GM18519 (cell line): ENCODE data around the gene REV1.
"Not testable (repeated sequence)": the region's sequence is repeated elsewhere in the genome, so short reads cannot be mapped to it uniquely, and the experiment has no call there.

Experiments used
- ATAC-seq: cut with Tn5 transposase; IDR thresholded peaks from one replicate; pipeline ENCODE4 v1.9.1; 2021; ENCODE audit warnings: mild to moderate bottlenecking, moderate library complexity; ENCODE audit not compliant: unreplicated experiment, low FRiP score

REV1 gene

GRCh38 chr2:99488539-99489062, 1.2 kb downstream of the REV1 start:
- no peak for ATAC-seq

DNA sequence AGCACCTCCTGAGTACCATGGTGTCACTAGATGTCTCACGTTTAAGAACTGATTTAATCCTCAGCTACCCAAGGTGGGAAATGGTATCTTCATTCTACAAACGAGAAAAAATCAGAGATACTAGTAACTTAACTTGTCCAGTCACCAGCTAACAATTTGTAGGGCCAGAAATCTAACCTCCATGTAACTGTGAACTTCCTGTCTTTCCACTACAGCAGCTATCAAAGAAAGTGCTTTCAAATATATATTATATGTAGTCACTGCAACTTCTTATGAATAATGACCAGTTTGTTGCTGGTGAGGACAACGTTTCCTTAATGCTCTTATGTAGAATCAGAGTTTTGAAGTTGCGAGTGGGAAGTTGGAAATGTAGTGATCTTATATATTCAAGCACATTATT, 1.9 kb downstream of the REV1 start:
- no peak for ATAC-seq

DNA sequence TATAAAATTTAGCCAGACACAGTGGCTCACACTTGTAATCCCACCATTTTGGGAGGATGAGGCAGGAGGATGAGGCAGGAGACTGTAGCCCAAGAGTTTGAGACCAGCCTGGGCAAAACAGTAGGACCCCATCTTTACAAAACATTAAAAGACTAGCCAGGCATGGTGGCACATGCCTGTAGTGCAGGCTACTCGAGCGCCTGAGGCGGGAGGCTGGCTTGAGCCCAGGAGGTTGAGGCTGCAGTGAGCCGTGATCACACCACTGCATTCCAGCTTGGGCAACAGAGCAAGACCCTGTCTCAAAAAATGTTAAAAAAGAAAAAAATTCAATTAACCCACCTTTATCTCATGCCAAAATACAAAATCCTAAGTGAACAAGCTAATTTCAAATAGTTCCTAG, 4.0 kb downstream of the REV1 start:
- no peak for ATAC-seq

DNA sequence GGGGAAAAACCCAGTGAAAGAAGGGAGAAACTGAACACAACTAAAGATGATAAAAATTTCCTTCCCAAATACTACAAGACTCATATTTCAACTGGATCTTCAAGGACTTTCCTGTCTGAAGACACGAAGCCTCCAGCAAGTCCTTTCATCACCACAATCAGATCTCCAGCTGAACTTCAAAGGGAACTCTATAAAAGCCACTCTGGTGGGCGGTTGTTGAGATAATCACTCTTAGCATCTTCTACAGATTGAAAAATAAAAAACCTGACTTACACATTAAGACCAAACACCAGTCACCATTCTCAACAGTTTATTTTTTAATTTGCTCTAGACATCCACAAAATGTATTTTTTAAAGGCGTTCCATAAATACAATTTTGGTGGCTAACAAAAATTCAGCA, 4.4 kb downstream of the REV1 start:
- ATAC-seq = no peak

DNA sequence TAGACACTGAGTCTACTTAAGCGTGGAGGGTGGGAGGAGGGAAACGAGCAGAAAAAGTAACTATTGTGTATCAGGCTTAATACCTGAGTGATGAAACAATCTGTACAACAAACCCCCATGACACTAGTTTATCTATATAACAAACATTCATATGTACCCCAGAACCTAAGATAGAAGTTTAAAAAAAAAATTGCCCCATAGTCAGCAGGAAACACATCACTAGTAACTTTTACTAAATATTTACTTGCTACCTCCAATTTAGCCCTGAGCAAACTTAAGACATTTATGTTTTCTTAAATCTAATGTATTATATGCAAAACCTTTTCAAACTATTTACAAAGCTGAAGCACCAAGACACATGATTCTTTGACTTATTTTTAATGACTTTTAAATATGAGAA, 5.6 kb downstream of the REV1 start:
- ATAC-seq = no peak

DNA sequence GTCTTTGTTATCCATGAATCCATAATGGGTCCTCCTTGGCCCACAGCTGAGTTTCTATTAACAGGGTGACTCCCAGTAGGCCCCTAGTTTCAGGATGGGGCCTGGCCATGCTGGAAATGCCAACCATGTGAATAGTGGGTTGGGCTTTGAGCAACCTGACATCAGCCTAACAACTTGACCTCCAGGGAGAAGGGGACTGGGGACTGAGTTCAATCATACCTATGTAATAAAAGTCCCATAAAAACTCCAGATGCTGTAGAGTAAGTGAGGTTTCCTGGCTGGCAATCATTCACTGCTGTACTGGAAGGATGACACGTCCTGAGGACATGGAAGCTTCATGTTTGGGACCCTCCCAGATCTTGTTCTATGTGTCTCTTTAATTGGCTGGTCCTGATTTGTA, 7.9 kb downstream of the REV1 start:
- ATAC-seq = no peak

- no peak for ATAC-seq
Measured at GRCh38 chr2:99481527-99481926, 8.3 kb downstream of the REV1 start.

GRCh38 chr2:99480390-99480789, 9.4 kb downstream of the REV1 start:
- no peak for ATAC-seq

DNA sequence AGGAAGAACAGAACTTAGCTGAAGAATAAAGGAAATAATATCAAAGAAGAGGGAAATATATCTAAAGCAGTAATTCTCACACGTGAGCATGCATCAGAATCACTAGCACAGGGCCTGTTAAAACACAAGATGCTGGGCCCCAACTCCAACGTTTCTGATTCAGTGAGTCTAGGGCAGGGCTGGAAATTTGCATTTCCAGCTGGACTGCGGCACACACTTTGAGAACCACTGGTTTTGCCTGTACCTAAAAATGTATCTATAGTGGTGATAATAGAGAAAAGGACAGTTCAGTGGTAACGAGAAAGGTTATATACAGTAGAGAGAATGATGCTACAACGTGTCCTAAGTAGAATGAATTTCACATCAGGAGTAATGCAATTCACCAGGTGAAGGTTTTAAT, 11.2 kb downstream of the REV1 start:
- no peak for ATAC-seq

- ATAC-seq = no peak
Measured at GRCh38 chr2:99477054-99477453, 12.8 kb downstream of the REV1 start.

DNA sequence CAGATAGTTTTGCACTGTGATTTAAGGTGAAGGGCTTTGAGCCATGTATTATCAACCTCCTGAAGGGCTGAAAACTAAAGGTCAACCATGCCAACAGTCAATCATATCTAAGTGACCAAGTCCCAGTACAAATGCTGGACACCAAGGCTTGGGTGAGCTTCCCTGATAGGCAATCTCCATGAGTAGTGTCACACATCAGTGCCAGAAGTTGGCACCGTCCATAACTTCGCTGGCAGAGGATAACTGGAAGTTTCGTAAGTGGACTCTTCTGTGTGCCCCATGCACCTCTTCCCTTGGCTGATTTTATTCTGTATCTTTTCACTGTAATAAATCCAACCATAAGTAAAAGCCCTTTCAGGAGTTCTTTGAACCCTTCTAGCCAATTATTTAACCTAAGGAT, 13.2 kb downstream of the REV1 start:
- ATAC-seq = no peak

- not testable (repeated sequence) for ATAC-seq
Measured at GRCh38 chr2:99475095-99475494, 14.7 kb downstream of the REV1 start.

GRCh38 chr2:99473518-99474083, 16.2 kb downstream of the REV1 start:
- no peak for ATAC-seq

DNA sequence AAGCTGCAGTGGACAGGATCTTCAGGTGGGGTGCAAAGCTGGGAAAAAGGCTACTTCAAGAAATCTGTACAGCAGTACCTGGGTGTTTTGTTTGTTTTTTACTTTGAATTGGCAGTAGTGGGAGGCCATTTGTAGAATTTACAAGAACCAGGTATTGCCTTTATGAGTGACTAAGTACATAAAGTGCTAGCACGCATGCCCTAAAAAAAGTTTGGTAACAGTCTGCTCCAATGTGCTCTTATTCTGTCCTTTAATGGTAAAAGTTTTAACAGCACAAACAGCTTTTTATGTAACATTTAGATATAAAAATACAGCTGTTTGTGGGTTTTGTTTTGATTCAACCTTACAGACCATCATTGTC, 17.2 kb downstream of the REV1 start:
- ATAC-seq = no peak

GRCh38 chr2:99471654-99472599, 17.9 kb downstream of the REV1 start:
- no peak for ATAC-seq

DNA sequence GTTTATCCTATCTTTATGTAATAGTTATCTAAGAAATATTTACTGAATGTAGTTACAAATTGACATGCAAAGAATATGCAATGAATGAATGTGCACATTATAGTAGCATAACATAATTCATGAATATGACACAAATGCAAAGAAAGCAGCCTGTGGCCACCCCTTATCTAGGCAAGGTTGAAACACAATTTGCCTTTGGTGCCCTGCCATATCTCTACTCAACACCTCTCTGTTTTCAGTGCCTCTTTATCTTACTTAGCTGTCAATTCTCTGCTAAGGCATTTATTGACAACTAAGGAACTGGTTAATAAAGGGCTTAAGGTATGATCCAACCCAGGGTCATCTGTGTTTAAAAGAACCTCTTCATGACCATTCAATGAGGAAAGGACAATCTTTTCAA, 18.9 kb downstream of the REV1 start:
- no peak for ATAC-seq

- not testable (repeated sequence) for ATAC-seq
Measured at GRCh38 chr2:99470459-99470858, 19.4 kb downstream of the REV1 start.

- no peak for ATAC-seq
Measured at GRCh38 chr2:99469394-99469793, 20.4 kb downstream of the REV1 start.

DNA sequence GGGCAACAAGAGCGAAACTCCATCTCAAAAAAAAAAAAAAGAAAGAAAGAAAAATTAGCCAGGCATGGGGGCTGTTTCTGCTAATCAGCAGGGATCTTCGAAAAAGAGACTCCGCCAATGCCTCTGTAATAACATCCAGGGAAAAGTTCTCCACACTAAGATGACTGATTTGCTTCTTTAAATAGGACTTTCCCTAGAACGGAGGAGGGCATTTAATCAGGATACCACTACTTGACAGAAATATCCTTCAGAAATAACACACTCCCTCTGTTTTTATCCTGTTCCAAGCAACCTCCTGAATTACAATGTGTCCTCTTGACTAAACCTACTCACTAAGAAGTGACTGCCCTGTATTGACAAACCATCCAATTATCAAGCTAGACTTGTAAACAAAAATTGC, 21.7 kb downstream of the REV1 start:
- ATAC-seq = no peak

- no peak for ATAC-seq
Measured at GRCh38 chr2:99467390-99467789, 22.4 kb downstream of the REV1 start.

- ATAC-seq = no peak
Measured at GRCh38 chr2:99461828-99462483, 27.9 kb downstream of the REV1 start.
